ENCODE results near the gene ARSB.

DNA sequence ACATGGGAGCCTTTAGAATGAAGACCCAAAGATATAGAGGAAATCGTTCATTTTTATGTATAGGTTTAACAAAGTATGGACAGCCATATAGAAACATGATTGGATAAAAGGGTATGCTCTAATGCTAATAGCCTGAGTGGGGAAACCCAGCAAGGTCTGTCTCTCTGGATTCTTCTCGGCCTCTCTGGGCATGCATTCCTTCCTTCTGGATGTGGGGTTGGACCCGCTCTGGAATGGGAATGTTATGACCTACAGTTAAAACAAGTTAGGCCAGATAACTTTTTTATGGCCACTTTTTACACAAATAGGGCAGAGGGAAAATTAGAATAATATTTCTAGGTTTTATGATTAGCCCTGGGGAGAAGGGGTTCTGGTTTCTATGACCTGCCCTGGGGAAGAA, 103.2 kb downstream of the ARSB start:
- TF ChIP-seq, protein P1, sequence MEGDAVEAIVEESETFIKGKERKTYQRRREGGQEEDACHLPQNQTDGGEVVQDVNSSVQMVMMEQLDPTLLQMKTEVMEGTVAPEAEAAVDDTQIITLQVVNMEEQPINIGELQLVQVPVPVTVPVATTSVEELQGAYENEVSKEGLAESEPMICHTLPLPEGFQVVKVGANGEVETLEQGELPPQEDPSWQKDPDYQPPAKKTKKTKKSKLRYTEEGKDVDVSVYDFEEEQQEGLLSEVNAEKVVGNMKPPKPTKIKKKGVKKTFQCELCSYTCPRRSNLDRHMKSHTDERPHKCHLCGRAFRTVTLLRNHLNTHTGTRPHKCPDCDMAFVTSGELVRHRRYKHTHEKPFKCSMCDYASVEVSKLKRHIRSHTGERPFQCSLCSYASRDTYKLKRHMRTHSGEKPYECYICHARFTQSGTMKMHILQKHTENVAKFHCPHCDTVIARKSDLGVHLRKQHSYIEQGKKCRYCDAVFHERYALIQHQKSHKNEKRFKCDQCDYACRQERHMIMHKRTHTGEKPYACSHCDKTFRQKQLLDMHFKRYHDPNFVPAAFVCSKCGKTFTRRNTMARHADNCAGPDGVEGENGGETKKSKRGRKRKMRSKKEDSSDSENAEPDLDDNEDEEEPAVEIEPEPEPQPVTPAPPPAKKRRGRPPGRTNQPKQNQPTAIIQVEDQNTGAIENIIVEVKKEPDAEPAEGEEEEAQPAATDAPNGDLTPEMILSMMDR (IDR thresholded peaks at IDR 0.05) = no peak
- TF ChIP-seq POLR2AphosphoS5 (IDR thresholded peaks at IDR 0.05) (no peak), POLR2A (IDR thresholded peaks at IDR 0.05) (no peak), EP300 (IDR thresholded peaks at IDR 0.05) (no peak)

All from upper lobe of left lung (tissue), 4 donors.